ENCODE data around the gene PLA2G7. TPM values are rescaled to one million over a fixed set of nuclear protein-coding genes. Genes with fewer than 3 reads are reported as not detected.

Gene PLA2G7
- total and polyA plus RNA-seq, 2 of the 8 experiments (the other 6 are each of a cell fraction or from before 2014, with no cell fraction given) = 1.5 to 2.2 TPM

- TF ChIP-seq CHD7 (IDR thresholded peaks at IDR 0.05; ENCODE audit: insufficient replicate concordance, low read length) (peak; percentile 40), PHF8 (conservative IDR thresholded peaks at IDR 0.05; ENCODE audit: low read depth, low read length) (no peak)
These were observed 46.6 kb upstream of the PLA2G7 start (continued) for GRCh38 chr6:46781478-46782378.

Measured in H1 (cell line).